Panc1 (cell line): ENCODE data around the gene ZBTB47.

ENCODE experiments used
- TF ChIP-seq, protein P1 (sequence below), 2 experiments: IDR thresholded peaks; 2 replicates each; pipeline ENCODE4 v1.6.1; 2011 to 2012; ENCODE audit warnings: low read depth in 2 of 2, control low read depth in 1 of 2, low read length in 1 of 2, mild to moderate bottlenecking in 1 of 2, moderate library complexity in 1 of 2; ENCODE audit not compliant: insufficient read depth in 1 of 2
- TF ChIP-seq, protein P2 (sequence below): fragments of 450-650 bp; IDR thresholded peaks from 2 replicates; pipeline ENCODE4 v1.5.1; 2017; ENCODE audit warnings: mild to moderate bottlenecking

DNA sequence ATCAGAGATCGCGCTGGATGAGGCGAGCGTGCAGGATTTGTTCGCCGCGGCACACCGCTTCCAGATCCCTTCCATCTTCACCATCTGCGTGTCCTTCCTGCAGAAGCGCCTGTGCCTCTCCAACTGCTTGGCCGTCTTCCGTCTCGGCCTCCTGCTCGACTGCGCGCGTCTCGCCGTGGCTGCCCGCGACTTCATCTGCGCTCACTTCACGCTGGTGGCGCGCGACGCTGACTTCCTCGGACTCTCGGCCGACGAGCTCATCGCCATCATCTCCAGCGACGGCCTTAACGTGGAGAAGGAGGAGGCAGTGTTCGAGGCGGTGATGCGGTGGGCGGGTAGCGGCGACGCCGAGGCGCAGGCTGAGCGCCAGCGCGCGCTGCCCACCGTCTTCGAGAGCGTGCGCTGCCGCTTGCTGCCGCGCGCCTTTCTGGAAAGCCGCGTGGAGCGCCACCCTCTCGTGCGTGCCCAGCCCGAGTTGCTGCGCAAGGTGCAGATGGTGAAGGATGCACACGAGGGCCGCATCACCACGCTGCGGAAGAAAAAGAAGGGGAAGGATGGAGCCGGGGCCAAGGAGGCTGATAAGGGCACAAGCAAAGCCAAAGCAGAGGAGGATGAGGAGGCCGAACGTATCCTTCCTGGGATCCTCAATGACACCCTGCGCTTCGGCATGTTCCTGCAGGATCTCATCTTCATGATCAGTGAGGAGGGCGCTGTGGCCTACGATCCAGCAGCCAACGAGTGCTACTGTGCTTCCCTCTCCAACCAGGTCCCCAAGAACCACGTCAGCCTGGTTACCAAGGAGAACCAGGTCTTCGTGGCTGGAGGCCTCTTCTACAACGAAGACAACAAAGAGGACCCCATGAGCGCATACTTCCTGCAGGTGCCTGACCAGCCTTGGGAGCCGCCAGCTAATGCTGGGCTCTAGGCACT lies 32.7 kb downstream of the ZBTB47 start:
- TF ChIP-seq, protein P1, sequence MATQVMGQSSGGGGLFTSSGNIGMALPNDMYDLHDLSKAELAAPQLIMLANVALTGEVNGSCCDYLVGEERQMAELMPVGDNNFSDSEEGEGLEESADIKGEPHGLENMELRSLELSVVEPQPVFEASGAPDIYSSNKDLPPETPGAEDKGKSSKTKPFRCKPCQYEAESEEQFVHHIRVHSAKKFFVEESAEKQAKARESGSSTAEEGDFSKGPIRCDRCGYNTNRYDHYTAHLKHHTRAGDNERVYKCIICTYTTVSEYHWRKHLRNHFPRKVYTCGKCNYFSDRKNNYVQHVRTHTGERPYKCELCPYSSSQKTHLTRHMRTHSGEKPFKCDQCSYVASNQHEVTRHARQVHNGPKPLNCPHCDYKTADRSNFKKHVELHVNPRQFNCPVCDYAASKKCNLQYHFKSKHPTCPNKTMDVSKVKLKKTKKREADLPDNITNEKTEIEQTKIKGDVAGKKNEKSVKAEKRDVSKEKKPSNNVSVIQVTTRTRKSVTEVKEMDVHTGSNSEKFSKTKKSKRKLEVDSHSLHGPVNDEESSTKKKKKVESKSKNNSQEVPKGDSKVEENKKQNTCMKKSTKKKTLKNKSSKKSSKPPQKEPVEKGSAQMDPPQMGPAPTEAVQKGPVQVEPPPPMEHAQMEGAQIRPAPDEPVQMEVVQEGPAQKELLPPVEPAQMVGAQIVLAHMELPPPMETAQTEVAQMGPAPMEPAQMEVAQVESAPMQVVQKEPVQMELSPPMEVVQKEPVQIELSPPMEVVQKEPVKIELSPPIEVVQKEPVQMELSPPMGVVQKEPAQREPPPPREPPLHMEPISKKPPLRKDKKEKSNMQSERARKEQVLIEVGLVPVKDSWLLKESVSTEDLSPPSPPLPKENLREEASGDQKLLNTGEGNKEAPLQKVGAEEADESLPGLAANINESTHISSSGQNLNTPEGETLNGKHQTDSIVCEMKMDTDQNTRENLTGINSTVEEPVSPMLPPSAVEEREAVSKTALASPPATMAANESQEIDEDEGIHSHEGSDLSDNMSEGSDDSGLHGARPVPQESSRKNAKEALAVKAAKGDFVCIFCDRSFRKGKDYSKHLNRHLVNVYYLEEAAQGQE (IDR thresholded peaks at IDR 0.05; ENCODE audit: insufficient read depth in 1 of 2, low read depth in 2 of 2, low read length in 1 of 2), result no peak
- TF ChIP-seq, protein P2, sequence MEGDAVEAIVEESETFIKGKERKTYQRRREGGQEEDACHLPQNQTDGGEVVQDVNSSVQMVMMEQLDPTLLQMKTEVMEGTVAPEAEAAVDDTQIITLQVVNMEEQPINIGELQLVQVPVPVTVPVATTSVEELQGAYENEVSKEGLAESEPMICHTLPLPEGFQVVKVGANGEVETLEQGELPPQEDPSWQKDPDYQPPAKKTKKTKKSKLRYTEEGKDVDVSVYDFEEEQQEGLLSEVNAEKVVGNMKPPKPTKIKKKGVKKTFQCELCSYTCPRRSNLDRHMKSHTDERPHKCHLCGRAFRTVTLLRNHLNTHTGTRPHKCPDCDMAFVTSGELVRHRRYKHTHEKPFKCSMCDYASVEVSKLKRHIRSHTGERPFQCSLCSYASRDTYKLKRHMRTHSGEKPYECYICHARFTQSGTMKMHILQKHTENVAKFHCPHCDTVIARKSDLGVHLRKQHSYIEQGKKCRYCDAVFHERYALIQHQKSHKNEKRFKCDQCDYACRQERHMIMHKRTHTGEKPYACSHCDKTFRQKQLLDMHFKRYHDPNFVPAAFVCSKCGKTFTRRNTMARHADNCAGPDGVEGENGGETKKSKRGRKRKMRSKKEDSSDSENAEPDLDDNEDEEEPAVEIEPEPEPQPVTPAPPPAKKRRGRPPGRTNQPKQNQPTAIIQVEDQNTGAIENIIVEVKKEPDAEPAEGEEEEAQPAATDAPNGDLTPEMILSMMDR, result no peak
